IMR-90 (cell line): ENCODE measurements around the gene ACYP1. TPM values are rescaled to one million over a fixed set of nuclear protein-coding genes. Genes with fewer than 3 reads are reported as not detected.
A peak's percentile ranks its signal among the peaks of the same experiment; 100 is the strongest.

ENCODE experiments used
- ATAC-seq: fragments of 200-7000 bp; cut with Tn5 transposase; 2 replicates; pipeline ENCODE4 v1.9.1; 2020; ENCODE audit warnings: low read depth, mild to moderate bottlenecking, moderate library complexity
- BruUV-seq: library from RNA; stranded (reverse); fragments of 400-500 nt; replicated peaks from 2 replicates; lab custom pipeline; 2021; lab: Mats Ljungman, UMichigan
- CTCF ChIA-PET: fragments of 300-600 bp; formaldehyde crosslinking; extraction: SDS; loops from one replicate; lab custom pipeline; 2021; ENCODE audit warnings: antibody characterized with exemption; lab: Yijun Ruan, JAX
- POLR2A ChIA-PET: fragments of 300-600 bp; sonication (Branson Sonifier 250); formaldehyde crosslinking; loops from one replicate; lab custom pipeline; 2022; ENCODE audit warnings: antibody characterized with exemption; ENCODE audit not compliant: unreplicated experiment; lab: Charles Lee
- DNase-seq: peaks from one replicate; pipeline ENCODE4 v3.0.0; 2013
- H2AFZ ChIP-seq: replicated peaks from 2 replicates; pipeline ENCODE3; 2013; ENCODE audit warnings: low read length, mild to moderate bottlenecking; ENCODE audit not compliant: poor library complexity
- H2AK5ac ChIP-seq: 2 replicates; pipeline ENCODE4 v1.6.1; 2013; ENCODE audit warnings: low read depth, low read length, inconsistent platforms
- H2AK9ac ChIP-seq: replicated peaks from 2 replicates; pipeline ENCODE3; 2013; ENCODE audit warnings: mild to moderate bottlenecking, low read depth, low read length, moderate library complexity; ENCODE audit not compliant: poor library complexity
- H2BK120ac ChIP-seq: 2 replicates; pipeline ENCODE4 v1.6.1; 2013; ENCODE audit warnings: low read depth, low read length, inconsistent platforms
- H2BK15ac ChIP-seq: 3 replicates; pipeline ENCODE4 v1.6.1; 2013; ENCODE audit warnings: low read depth, low read length, inconsistent platforms
- H2BK20ac ChIP-seq: 2 replicates; pipeline ENCODE4 v1.6.1; 2013; ENCODE audit warnings: low read depth, mild to moderate bottlenecking, inconsistent platforms, low read length, moderate library complexity
- H2BK5ac ChIP-seq: 2 replicates; pipeline ENCODE4 v1.6.1; 2013; ENCODE audit warnings: mild to moderate bottlenecking, low read depth, low read length, inconsistent platforms; ENCODE audit not compliant: poor library complexity, severe bottlenecking
- H3K14ac ChIP-seq: replicated peaks from 2 replicates; pipeline ENCODE4 v1.6.1; 2013; ENCODE audit warnings: low read depth, low read length, inconsistent platforms
- H3K18ac ChIP-seq: 2 replicates; pipeline ENCODE4 v1.6.1; 2013; ENCODE audit warnings: low read depth, low read length, control low read depth
- H3K23ac ChIP-seq: 2 replicates; pipeline ENCODE4 v1.6.1; 2013; ENCODE audit warnings: low read depth, low read length, inconsistent platforms
- H3K27ac ChIP-seq: 2 replicates; pipeline ENCODE4 v1.5.1; 2013; ENCODE audit warnings: mild to moderate bottlenecking, control low read depth, low read length; ENCODE audit not compliant: insufficient read depth
- H3K27me3 ChIP-seq: 2 replicates; pipeline ENCODE4 v1.6.1; 2013; ENCODE audit warnings: low read length; ENCODE audit not compliant: control insufficient read depth, insufficient read depth
- H3K36me3 ChIP-seq: 2 replicates; pipeline ENCODE4 v1.6.1; 2013; ENCODE audit warnings: low read length, mixed read lengths; ENCODE audit not compliant: control insufficient read depth, insufficient read depth
- H3K4ac ChIP-seq: 2 replicates; pipeline ENCODE4 v1.6.1; 2013; ENCODE audit warnings: low read depth, low read length, inconsistent platforms
- H3K4me1 ChIP-seq: 2 replicates; pipeline ENCODE4 v1.6.1; 2013; ENCODE audit warnings: low read length, mixed read lengths; ENCODE audit not compliant: control insufficient read depth, insufficient read depth
- H3K4me2 ChIP-seq: 2 replicates; pipeline ENCODE4 v1.6.1; 2013; ENCODE audit warnings: low read depth, mild to moderate bottlenecking, control low read depth, low read length, moderate library complexity
- H3K4me3 ChIP-seq: 2 replicates; pipeline ENCODE4 v1.5.1; 2013; ENCODE audit warnings: low read depth, mild to moderate bottlenecking, control low read depth, low read length, moderate library complexity; ENCODE audit not compliant: insufficient read depth
- H3K56ac ChIP-seq: 2 replicates; pipeline ENCODE4 v1.6.1; 2013; ENCODE audit warnings: low read length, inconsistent platforms; ENCODE audit not compliant: insufficient read depth; ENCODE audit errors: extremely low read depth
- H3K79me1 ChIP-seq, 2 experiments: 2 replicates each; pipeline ENCODE4 v1.6.1; 2013; ENCODE audit warnings: low read length in 2 of 2, inconsistent platforms in 1 of 2, low read depth in 1 of 2
- H3K9ac ChIP-seq: 2 replicates; pipeline ENCODE4 v1.6.1; 2013; ENCODE audit warnings: low read depth, low read length, control low read depth
- H3K9me1 ChIP-seq: 2 replicates; pipeline ENCODE4 v1.6.1; 2013; ENCODE audit warnings: low read length, inconsistent platforms; ENCODE audit not compliant: insufficient read depth
- H3K9me3 ChIP-seq: 2 replicates; pipeline ENCODE4 v1.6.1; 2013; ENCODE audit warnings: low read length; ENCODE audit not compliant: control insufficient read depth, insufficient read depth
- H4K20me1 ChIP-seq: 2 replicates; pipeline ENCODE4 v1.6.1; 2013; ENCODE audit warnings: low read length, inconsistent platforms; ENCODE audit not compliant: insufficient read depth
- H4K5ac ChIP-seq: 2 replicates; pipeline ENCODE4 v1.6.1; 2013; ENCODE audit warnings: mild to moderate bottlenecking, low read depth, low read length, control low read depth
- H4K8ac ChIP-seq, 2 experiments: 2 replicates each; pipeline ENCODE4 v1.6.1; 2013; ENCODE audit warnings: low read depth in 2 of 2, low read length in 2 of 2, control low read depth in 1 of 2, inconsistent platforms in 1 of 2
- H4K91ac ChIP-seq: 2 replicates; pipeline ENCODE4 v1.6.1; 2013; ENCODE audit warnings: low read depth, low read length, inconsistent platforms; ENCODE audit not compliant: insufficient read depth
- MAFK ChIP-seq: IDR thresholded peaks from 2 replicates; pipeline ENCODE4 v1.6.1; 2012; ENCODE audit warnings: low read depth, low read length, improper control_type of control experiment
- WGBS, 2 experiments: methylation state at CpG; one replicate each; pipeline versions ENCODE4 v1.1.5 to v1.1.7; 2013; ENCODE audit warnings: missing lambda C conversion rate in 2 of 2; ENCODE audit not compliant: insufficient read length in 1 of 2; ENCODE audit errors: extremely low coverage in 2 of 2; 5-methylcytosine and 5-hydroxymethylcytosine counted together
- dilution Hi-C: fragments of 300-500 bp; cut with HindIII; formaldehyde crosslinking; loops from one replicate; pipeline ENCODE4 v1.14.3; 2018; ENCODE audit warnings: low sequenced_read_pairs; ENCODE audit not compliant: unreplicated experiment
- in situ Hi-C: fragments of 300-500 bp; cut with MboI; formaldehyde crosslinking; loops from 3 replicates; pipeline ENCODE4 v1.14.3; 2019; ENCODE audit warnings: low sequenced_read_pairs, inconsistent platforms, mixed read lengths
- intact Hi-C: fragments of 100-400 bp; cut with micrococcal nuclease; formaldehyde crosslinking; loops from 2 replicates; pipeline ENCODE4 v1.10.0; 2022
- polyA plus RNA-seq, 3 experiments: library from polyadenylated mRNA; depleted of rRNA; stranded (reverse); fragments of >200 nt; gene quantifications; 2 replicates each; pipeline ENCODE4 v1.2.3, GENCODE V29; 2012; ENCODE audit warnings: low replicate concordance in 1 of 3
- total RNA-seq: library from RNA; depleted of rRNA; stranded (reverse); fragments of >200 nt; gene quantifications from 2 replicates; pipeline ENCODE4 v1.2.3, GENCODE V29; 2012
- TF ChIP-seq, protein P1 (sequence below): fragments of 150-350 bp; IDR thresholded peaks from 2 replicates; pipeline ENCODE4 v1.6.1; 2017; ENCODE audit warnings: mild to moderate bottlenecking, antibody characterized with exemption, low read length, low read depth

Gene ACYP1
- total and polyA plus RNA-seq, 2 of the 4 experiments (the other 2 are of a cell fraction): 4.1 to 24.0 TPM

DNA sequence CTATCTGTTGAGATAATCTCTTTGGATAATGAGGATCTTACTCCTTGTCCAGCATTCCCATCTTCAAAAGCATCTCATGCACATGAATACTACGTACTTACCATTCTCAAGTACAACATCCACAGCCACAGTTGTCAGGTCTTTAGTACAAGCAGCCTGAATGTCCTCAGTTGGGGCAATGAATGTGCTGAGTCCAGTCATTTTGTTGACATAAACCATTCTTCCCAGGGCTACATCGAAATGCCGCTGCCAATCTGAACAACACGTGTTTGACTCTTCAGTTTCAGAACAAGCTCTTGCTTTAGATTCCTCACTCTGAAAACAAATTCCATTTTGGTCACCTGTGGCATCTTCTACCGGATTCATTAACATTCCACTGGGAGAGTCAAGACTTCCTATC lies 17.5 kb downstream of the ACYP1 start:
- Histone ChIP-seq H3K18ac (no peak overlapping the region; the same call in 1 of the 2 replicates), H3K56ac (no peak overlapping the region), H3K4me1 (peaks cover 17% of the 10 kb centered on the region), H4K5ac (no peak overlapping the region), H3K4me3 (no peak overlapping the region), H2BK120ac (0 out of 2 replicates have a peak overlapping the region, but pooled peaks have one; percentile 9), H2AFZ (no peak overlapping the region), H3K4me2 (no peak overlapping the region), H3K9me3 (no peaks in the 10 kb centered on the region), H3K23ac (peak overlapping the region; percentile 31; the same call in 1 of the 2 replicates), H2BK20ac (peak overlapping the region; percentile 40), H2BK15ac (0 out of 3 replicates have a peak overlapping the region, but pooled peaks have one; percentile 24), H2AK9ac (no peak overlapping the region), H2BK5ac (no peak overlapping the region), H3K9ac (no peak overlapping the region), H3K27me3 (no peaks in the 10 kb centered on the region), H3K4ac (no peak overlapping the region; the same call in 1 of the 2 replicates), H4K20me1 (no peaks in the 10 kb centered on the region), H3K27ac (no peak overlapping the region), H3K79me1 (peaks cover 13 to 42% of the 10 kb centered on the region in 2 experiments; a peak in 3 of 4 replicates), H3K36me3 (no peaks in the 10 kb centered on the region), H3K14ac (0 out of 2 replicates have a peak overlapping the region, but pooled peaks have one; percentile 37), H4K91ac (no peak overlapping the region), H2AK5ac (peak overlapping the region; percentile 31; the same call in 1 of the 2 replicates), H4K8ac (no peak overlapping the region), H3K9me1 (peaks cover 10% of the 10 kb centered on the region)
- in situ Hi-C loops: no loop called here
- intact Hi-C loops: no loop called here
- POLR2A ChIA-PET: no interaction called here
- ATAC-seq (no peak), DNase-seq (no peak)
- CTCF ChIA-PET: interaction anchor here (0.7 kb wide), 1 partner anchor 81 kb away, joined by 3 read pairs; no protein-coding TSS in a partner anchor
- BruUV-seq: no TSS peak
- dilution Hi-C loops: no loop called here
- 0 out of 2 replicates have a peak, but pooled peaks have one; percentile 7 for TF ChIP-seq MAFK
- TF ChIP-seq, protein P1, sequence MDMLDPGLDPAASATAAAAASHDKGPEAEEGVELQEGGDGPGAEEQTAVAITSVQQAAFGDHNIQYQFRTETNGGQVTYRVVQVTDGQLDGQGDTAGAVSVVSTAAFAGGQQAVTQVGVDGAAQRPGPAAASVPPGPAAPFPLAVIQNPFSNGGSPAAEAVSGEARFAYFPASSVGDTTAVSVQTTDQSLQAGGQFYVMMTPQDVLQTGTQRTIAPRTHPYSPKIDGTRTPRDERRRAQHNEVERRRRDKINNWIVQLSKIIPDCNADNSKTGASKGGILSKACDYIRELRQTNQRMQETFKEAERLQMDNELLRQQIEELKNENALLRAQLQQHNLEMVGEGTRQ: no peak
- WGBS, 2 experiments: 70% methylated on average over 3 of the region's 5 CpGs; no CpG with 5 or more reads in 1 of the 2 experiments
